GM23338 (cell line): Measurements from ENCODE around the gene RPS18. TPM values are rescaled to one million over a fixed set of nuclear protein-coding genes. Genes with fewer than 3 reads are reported as not detected.
"Not testable (repeated sequence)": the region's sequence is repeated elsewhere in the genome, so short reads cannot be mapped to it uniquely, and the experiment has no call there.

Experiments used
- ATAC-seq: fragments of 200-7000 bp; cut with Tn5 transposase; 3 replicates; pipeline ENCODE4 v1.9.1; 2020
- DNase-seq: peaks from one replicate; pipeline ENCODE4 v3.0.0-alpha.2; 2015; ENCODE audit warnings: low spot score
- H2AFZ ChIP-seq: fragments of 200-600 bp; sonication (generic); 2 replicates; pipeline ENCODE4 v1.8.0; 2016; ENCODE audit warnings: antibody characterized with exemption, mild to moderate bottlenecking, moderate library complexity
- H3F3A ChIP-seq: fragments of 200-600 bp; sonication (generic); replicated peaks from 2 replicates; pipeline ENCODE4 v1.8.0; 2017; ENCODE audit warnings: antibody characterized with exemption, mixed run types, low read depth
- H3K27ac ChIP-seq: fragments of 200-600 bp; sonication (generic); 2 replicates; pipeline ENCODE4 v1.6.1; 2016; ENCODE audit warnings: low read depth
- H3K27me3 ChIP-seq: fragments of 200-600 bp; sonication (generic); 2 replicates; pipeline ENCODE4 v1.8.0; 2016; ENCODE audit warnings: mild to moderate bottlenecking, mixed run types, moderate library complexity; ENCODE audit not compliant: insufficient read depth
- H3K36me3 ChIP-seq: fragments of 200-600 bp; sonication (generic); 2 replicates; pipeline ENCODE4 v1.8.0; 2016; ENCODE audit warnings: mild to moderate bottlenecking; ENCODE audit not compliant: insufficient read depth
- H3K4me1 ChIP-seq: fragments of 200-600 bp; sonication (generic); 2 replicates; pipeline ENCODE4 v1.8.0; 2016; ENCODE audit warnings: mild to moderate bottlenecking, moderate library complexity; ENCODE audit not compliant: insufficient read depth
- H3K4me2 ChIP-seq: fragments of 200-600 bp; sonication (generic); 2 replicates; pipeline ENCODE4 v1.7.1; 2017; ENCODE audit warnings: mixed run types
- H3K4me3 ChIP-seq: fragments of 200-600 bp; sonication (generic); 2 replicates; pipeline ENCODE4 v1.6.1; 2016; ENCODE audit warnings: mixed run types
- H3K79me2 ChIP-seq: fragments of 200-600 bp; sonication (generic); replicated peaks from 2 replicates; pipeline ENCODE4 v1.8.0; 2017; ENCODE audit warnings: mild to moderate bottlenecking; ENCODE audit not compliant: insufficient read depth
- H3K9me2 ChIP-seq: fragments of 200-600 bp; sonication (generic); 2 replicates; pipeline ENCODE4 v1.8.0; 2017; ENCODE audit not compliant: insufficient read depth
- H4K20me1 ChIP-seq: fragments of 200-600 bp; sonication (generic); replicated peaks from 2 replicates; pipeline ENCODE4 v1.8.0; 2017; ENCODE audit warnings: mild to moderate bottlenecking; ENCODE audit not compliant: insufficient read depth
- H3K27ac Mint-ChIP-seq: 2 replicates; pipeline ENCODE4 v1.8.0; 2020; ENCODE audit warnings: inconsistent platforms, mild to moderate bottlenecking, moderate library complexity, mixed read lengths
- H3K27me3 Mint-ChIP-seq: 3 replicates; pipeline ENCODE4 v1.8.0; 2022; ENCODE audit warnings: low read depth, mild to moderate bottlenecking, moderate library complexity, mixed read lengths, inconsistent platforms; ENCODE audit not compliant: insufficient read depth, poor library complexity
- H3K36me3 Mint-ChIP-seq: 3 replicates; pipeline ENCODE4 v1.8.0; 2021; ENCODE audit warnings: low read depth, mild to moderate bottlenecking, inconsistent platforms, moderate library complexity, mixed read lengths
- H3K4me1 Mint-ChIP-seq: 3 replicates; pipeline ENCODE4 v1.8.0; 2020; ENCODE audit warnings: mild to moderate bottlenecking, inconsistent platforms, mixed read lengths
- H3K4me3 Mint-ChIP-seq: 3 replicates; pipeline ENCODE4 v1.8.0; 2021; ENCODE audit warnings: moderate library complexity, mild to moderate bottlenecking, inconsistent platforms, mixed read lengths
- H3K9me3 Mint-ChIP-seq: 3 replicates; pipeline ENCODE4 v1.8.0; 2020; ENCODE audit warnings: moderate library complexity, mild to moderate bottlenecking, inconsistent platforms, mixed read lengths
- CREB1 ChIP-seq: fragments of 250-450 bp; sonication (Bioruptor Pico); IDR thresholded peaks from 2 replicates; pipeline ENCODE4 v1.5.0; 2020; ENCODE audit warnings: low read depth, mild to moderate bottlenecking, moderate library complexity
- EZH2 ChIP-seq: fragments of 200-600 bp; sonication (generic); IDR thresholded peaks from one replicate; pipeline ENCODE4 v1.8.0; 2017; ENCODE audit warnings: antibody characterized with exemption, mild to moderate bottlenecking, low read depth; ENCODE audit not compliant: unreplicated experiment
- EZH2phosphoT487 ChIP-seq: fragments of 200-600 bp; sonication (generic); IDR thresholded peaks from one replicate; pipeline ENCODE4 v1.8.1; 2018; ENCODE audit warnings: antibody characterized with exemption; ENCODE audit not compliant: unreplicated experiment
- JUNB ChIP-seq: IDR thresholded peaks from one replicate; pipeline ENCODE4 v1.6.1; 2016; ENCODE audit warnings: antibody characterized with exemption; ENCODE audit not compliant: unreplicated experiment
- NANOG ChIP-seq: IDR thresholded peaks from 2 replicates; pipeline ENCODE4 v1.6.1; 2016; ENCODE audit warnings: antibody characterized with exemption, borderline replicate concordance
- POLR2AphosphoS5 ChIP-seq: IDR thresholded peaks from 2 replicates; pipeline ENCODE4 v1.6.1; 2016; ENCODE audit warnings: antibody characterized with exemption, low read depth
- STAT1 ChIP-seq: IDR thresholded peaks from one replicate; pipeline ENCODE4 v1.6.1; 2016; ENCODE audit warnings: antibody characterized with exemption; ENCODE audit not compliant: unreplicated experiment
- ZNF114 ChIP-seq: fragments of 250-450 bp; sonication (Bioruptor Pico); IDR thresholded peaks from 2 replicates; pipeline ENCODE4 v1.5.0; 2020; ENCODE audit warnings: mild to moderate bottlenecking, moderate library complexity
- ZNF331 ChIP-seq: fragments of 250-450 bp; sonication (Bioruptor Pico); IDR thresholded peaks from 2 replicates; pipeline ENCODE4 v1.5.0; 2020; ENCODE audit warnings: low read depth, mild to moderate bottlenecking, moderate library complexity
- polyA plus RNA-seq: library from polyadenylated mRNA; unstranded; fragments of >200 nt; fragmentation: Nextera tagmentation; extraction: Ambion mirVana; gene quantifications from 2 replicates; pipeline ENCODE4 v1.2.1, GENCODE V29; 2016
- total RNA-seq: library from RNA; depleted of rRNA; stranded (reverse); fragments of >200 nt; shearing (Covaris generic); gene quantifications from 2 replicates; pipeline ENCODE4 v1.2.3, GENCODE V29; 2014
- TF ChIP-seq, protein P1 (sequence below): IDR thresholded peaks from 2 replicates; pipeline ENCODE4 v1.6.1; 2016; ENCODE audit warnings: antibody characterized with exemption
- TF ChIP-seq, protein P2 (sequence below): fragments of 250-450 bp; sonication (Bioruptor Pico); IDR thresholded peaks from 2 replicates; pipeline ENCODE4 v1.5.0; 2020; ENCODE audit warnings: mild to moderate bottlenecking, moderate library complexity
- TF ChIP-seq, protein P3 (sequence below), 2 experiments: fragments of 200-600 bp in 1 of 2; sonication (generic) in 1 of 2; conservative IDR thresholded peaks; 2 replicates each; pipeline versions ENCODE4 v1.5.1 to v1.6.1; 2016 to 2017; ENCODE audit warnings: antibody characterized with exemption in 2 of 2, low read depth in 2 of 2, mild to moderate bottlenecking in 2 of 2, moderate library complexity in 1 of 2

RPS18 gene
- total and polyA plus RNA-seq, 2 experiments from 2014 or later = 2,133 to 4,776 TPM

DNA sequence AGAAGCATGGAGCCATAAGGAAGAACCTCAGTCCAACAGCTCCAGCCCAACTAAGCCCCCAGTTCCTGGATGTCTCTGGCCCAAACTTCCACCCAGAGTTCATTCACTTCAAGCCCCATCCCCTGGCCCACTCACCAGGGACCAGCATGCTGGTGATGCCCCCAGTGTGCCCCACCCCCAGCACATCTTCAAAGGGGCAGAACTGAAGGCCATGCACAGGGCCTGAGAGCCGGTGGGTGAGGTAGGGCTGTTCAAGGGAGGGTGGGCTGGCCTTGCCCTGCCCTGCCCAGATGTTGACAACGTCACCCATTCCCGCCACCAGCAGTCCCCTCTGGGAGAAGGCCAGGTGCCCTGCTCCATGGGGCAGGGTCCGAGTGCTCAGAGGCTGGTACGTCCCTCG is 8.7 kb downstream of the RPS18 start:
- no peak overlapping the region for H2AFZ ChIP-seq
- H3K4me1 ChIP-seq = peaks cover 20% of the 10 kb centered on the region
- Mint-ChIP-seq H3K9me3 (no peaks in the 10 kb centered on the region), H3K4me1 (peaks cover 19% of the 10 kb centered on the region), H3K4me3 (no peak overlapping the region), H3K36me3 (peaks cover 71% of the 10 kb centered on the region), H3K27ac (no peak overlapping the region), H3K27me3 (peaks cover 12% of the 10 kb centered on the region)
- ATAC-seq (no peak), DNase-seq (no peak)
- H3K79me2 ChIP-seq = peaks cover 11% of the 10 kb centered on the region
- TF ChIP-seq, protein P1, sequence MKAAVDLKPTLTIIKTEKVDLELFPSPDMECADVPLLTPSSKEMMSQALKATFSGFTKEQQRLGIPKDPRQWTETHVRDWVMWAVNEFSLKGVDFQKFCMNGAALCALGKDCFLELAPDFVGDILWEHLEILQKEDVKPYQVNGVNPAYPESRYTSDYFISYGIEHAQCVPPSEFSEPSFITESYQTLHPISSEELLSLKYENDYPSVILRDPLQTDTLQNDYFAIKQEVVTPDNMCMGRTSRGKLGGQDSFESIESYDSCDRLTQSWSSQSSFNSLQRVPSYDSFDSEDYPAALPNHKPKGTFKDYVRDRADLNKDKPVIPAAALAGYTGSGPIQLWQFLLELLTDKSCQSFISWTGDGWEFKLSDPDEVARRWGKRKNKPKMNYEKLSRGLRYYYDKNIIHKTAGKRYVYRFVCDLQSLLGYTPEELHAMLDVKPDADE = no peak
- TF ChIP-seq EZH2 = no peak
- TF ChIP-seq, protein P2, sequence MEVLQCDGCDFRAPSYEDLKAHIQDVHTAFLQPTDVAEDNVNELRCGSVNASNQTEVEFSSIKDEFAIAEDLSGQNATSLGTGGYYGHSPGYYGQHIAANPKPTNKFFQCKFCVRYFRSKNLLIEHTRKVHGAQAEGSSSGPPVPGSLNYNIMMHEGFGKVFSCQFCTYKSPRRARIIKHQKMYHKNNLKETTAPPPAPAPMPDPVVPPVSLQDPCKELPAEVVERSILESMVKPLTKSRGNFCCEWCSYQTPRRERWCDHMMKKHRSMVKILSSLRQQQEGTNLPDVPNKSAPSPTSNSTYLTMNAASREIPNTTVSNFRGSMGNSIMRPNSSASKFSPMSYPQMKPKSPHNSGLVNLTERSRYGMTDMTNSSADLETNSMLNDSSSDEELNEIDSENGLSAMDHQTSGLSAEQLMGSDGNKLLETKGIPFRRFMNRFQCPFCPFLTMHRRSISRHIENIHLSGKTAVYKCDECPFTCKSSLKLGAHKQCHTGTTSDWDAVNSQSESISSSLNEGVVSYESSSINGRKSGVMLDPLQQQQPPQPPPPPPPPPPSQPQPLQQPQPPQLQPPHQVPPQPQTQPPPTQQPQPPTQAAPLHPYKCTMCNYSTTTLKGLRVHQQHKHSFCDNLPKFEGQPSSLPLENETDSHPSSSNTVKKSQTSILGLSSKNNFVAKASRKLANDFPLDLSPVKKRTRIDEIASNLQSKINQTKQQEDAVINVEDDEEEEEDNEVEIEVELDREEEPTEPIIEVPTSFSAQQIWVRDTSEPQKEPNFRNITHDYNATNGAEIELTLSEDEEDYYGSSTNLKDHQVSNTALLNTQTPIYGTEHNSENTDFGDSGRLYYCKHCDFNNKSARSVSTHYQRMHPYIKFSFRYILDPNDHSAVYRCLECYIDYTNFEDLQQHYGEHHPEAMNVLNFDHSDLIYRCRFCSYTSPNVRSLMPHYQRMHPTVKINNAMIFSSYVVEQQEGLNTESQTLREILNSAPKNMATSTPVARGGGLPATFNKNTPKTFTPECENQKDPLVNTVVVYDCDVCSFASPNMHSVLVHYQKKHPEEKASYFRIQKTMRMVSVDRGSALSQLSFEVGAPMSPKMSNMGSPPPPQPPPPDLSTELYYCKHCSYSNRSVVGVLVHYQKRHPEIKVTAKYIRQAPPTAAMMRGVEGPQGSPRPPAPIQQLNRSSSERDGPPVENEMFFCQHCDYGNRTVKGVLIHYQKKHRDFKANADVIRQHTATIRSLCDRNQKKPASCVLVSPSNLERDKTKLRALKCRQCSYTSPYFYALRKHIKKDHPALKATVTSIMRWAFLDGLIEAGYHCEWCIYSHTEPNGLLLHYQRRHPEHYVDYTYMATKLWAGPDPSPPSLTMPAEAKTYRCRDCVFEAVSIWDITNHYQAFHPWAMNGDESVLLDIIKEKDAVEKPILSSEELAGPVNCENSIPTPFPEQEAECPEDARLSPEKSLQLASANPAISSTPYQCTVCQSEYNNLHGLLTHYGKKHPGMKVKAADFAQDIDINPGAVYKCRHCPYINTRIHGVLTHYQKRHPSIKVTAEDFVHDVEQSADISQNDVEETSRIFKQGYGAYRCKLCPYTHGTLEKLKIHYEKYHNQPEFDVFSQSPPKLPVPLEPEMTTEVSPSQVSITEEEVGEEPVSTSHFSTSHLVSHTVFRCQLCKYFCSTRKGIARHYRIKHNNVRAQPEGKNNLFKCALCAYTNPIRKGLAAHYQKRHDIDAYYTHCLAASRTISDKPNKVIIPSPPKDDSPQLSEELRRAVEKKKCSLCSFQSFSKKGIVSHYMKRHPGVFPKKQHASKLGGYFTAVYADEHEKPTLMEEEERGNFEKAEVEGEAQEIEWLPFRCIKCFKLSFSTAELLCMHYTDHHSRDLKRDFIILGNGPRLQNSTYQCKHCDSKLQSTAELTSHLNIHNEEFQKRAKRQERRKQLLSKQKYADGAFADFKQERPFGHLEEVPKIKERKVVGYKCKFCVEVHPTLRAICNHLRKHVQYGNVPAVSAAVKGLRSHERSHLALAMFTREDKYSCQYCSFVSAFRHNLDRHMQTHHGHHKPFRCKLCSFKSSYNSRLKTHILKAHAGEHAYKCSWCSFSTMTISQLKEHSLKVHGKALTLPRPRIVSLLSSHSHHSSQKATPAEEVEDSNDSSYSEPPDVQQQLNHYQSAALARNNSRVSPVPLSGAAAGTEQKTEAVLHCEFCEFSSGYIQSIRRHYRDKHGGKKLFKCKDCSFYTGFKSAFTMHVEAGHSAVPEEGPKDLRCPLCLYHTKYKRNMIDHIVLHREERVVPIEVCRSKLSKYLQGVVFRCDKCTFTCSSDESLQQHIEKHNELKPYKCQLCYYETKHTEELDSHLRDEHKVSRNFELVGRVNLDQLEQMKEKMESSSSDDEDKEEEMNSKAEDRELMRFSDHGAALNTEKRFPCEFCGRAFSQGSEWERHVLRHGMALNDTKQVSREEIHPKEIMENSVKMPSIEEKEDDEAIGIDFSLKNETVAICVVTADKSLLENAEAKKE (CRISPR knock-in tag) = no peak
- TF ChIP-seq, protein P3, sequence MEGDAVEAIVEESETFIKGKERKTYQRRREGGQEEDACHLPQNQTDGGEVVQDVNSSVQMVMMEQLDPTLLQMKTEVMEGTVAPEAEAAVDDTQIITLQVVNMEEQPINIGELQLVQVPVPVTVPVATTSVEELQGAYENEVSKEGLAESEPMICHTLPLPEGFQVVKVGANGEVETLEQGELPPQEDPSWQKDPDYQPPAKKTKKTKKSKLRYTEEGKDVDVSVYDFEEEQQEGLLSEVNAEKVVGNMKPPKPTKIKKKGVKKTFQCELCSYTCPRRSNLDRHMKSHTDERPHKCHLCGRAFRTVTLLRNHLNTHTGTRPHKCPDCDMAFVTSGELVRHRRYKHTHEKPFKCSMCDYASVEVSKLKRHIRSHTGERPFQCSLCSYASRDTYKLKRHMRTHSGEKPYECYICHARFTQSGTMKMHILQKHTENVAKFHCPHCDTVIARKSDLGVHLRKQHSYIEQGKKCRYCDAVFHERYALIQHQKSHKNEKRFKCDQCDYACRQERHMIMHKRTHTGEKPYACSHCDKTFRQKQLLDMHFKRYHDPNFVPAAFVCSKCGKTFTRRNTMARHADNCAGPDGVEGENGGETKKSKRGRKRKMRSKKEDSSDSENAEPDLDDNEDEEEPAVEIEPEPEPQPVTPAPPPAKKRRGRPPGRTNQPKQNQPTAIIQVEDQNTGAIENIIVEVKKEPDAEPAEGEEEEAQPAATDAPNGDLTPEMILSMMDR (conservative IDR thresholded peaks at IDR 0.05; ENCODE audit: low read depth in 2 of 2) = no peak
- TF ChIP-seq CREB1 (CRISPR knock-in tag) = no peak
- TF ChIP-seq JUNB = no peak
- no peak for TF ChIP-seq EZH2phosphoT487
- TF ChIP-seq ZNF114 (CRISPR knock-in tag) = no peak
- no peak for TF ChIP-seq POLR2AphosphoS5
- TF ChIP-seq STAT1 = no peak
- TF ChIP-seq NANOG = no peak
- TF ChIP-seq ZNF331 (CRISPR knock-in tag) = no peak
- no peak overlapping the region for H3K4me2 ChIP-seq
- no peak overlapping the region for H3K4me3 ChIP-seq
- peaks cover 38% of the 10 kb centered on the region for H3F3A ChIP-seq
- H3K9me2 ChIP-seq = no peaks in the 10 kb centered on the region
- no peaks in the 10 kb centered on the region for H3K27me3 ChIP-seq
- peaks cover 18% of the 10 kb centered on the region for H3K36me3 ChIP-seq
- no peak overlapping the region for H3K27ac ChIP-seq
- peaks cover 20% of the 10 kb centered on the region for H4K20me1 ChIP-seq

DNA sequence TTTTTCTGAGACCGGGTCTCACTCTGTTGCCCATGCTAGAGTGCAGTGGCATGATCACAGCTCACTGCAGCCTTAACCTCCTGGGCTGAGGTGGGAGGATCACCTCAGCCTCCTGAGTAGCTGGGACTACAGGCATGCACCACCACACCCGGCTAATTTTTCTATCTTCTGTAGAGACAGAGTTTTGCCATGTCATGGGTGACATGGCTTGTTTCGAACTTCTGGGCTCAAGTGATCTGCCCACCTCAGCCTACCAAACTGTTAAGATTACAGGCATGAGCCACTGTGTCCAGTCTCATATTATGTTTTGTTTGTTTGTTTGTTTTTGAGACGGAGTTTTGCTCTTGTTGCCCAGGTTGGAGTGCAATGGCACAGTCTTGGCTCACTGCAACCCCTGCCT is 13.3 kb downstream of the RPS18 start:
- H4K20me1 ChIP-seq = peaks cover 18% of the 10 kb centered on the region
- not testable (repeated sequence) for H2AFZ ChIP-seq, H3K4me3 ChIP-seq, H3K4me1 Mint-ChIP-seq, H3K4me2 ChIP-seq, H3F3A ChIP-seq, H3K27me3 Mint-ChIP-seq, DNase-seq, ATAC-seq, H3K27ac ChIP-seq, H3K9me3 Mint-ChIP-seq, H3K27me3 ChIP-seq, H3K27ac Mint-ChIP-seq, H3K4me1 ChIP-seq, H3K9me2 ChIP-seq, H3K4me3 Mint-ChIP-seq
- peaks cover 63% of the 10 kb centered on the region for H3K36me3 Mint-ChIP-seq
- peaks cover 29% of the 10 kb centered on the region for H3K79me2 ChIP-seq
- peaks cover 25% of the 10 kb centered on the region for H3K36me3 ChIP-seq
